Activated naive CD4-positive, alpha-beta T cell treated with anti-CD3 and anti-CD28 coated beads, Interleukin-2, amount 50 U/mL, for 72 hours (primary cell): Measurements from ENCODE around the gene GASK1B. TPM values are rescaled to one million over a fixed set of nuclear protein-coding genes. Genes with fewer than 3 reads are reported as not detected.

Experiments
- ATAC-seq, 2 donors: fragments of 150-1000 bp; cut with Tn5 transposase; 2 replicates each; pipeline ENCODE4 v1.10.0; 2021; ENCODE audit warnings: mild to moderate bottlenecking in 2 of 2, moderate library complexity in 2 of 2
- DNase-seq, 2 donors: peaks; one replicate each; pipeline ENCODE4 v3.0.0; 2021 to 2022; ENCODE audit warnings: low spot score in 2 of 2
- H3K27ac Mint-ChIP-seq, 2 donors: one replicate each; pipeline ENCODE4 v1.8.0; 2022; ENCODE audit warnings: mild to moderate bottlenecking in 2 of 2, mixed read lengths in 2 of 2
- H3K36me3 Mint-ChIP-seq, 2 donors: one replicate each; pipeline ENCODE4 v1.8.0; 2022; ENCODE audit warnings: mixed read lengths in 2 of 2
- H3K9me3 Mint-ChIP-seq, 2 donors: one replicate each; pipeline ENCODE4 v1.8.0; 2022; ENCODE audit warnings: mixed read lengths in 2 of 2
- total RNA-seq, 2 donors: library from RNA; stranded (reverse); gene quantifications; one replicate each; pipeline ENCODE4 v1.2.3, GENCODE V29; 2022

The GASK1B gene
- total RNA-seq, 2 donors from 2014 or later, result not detected

DNA sequence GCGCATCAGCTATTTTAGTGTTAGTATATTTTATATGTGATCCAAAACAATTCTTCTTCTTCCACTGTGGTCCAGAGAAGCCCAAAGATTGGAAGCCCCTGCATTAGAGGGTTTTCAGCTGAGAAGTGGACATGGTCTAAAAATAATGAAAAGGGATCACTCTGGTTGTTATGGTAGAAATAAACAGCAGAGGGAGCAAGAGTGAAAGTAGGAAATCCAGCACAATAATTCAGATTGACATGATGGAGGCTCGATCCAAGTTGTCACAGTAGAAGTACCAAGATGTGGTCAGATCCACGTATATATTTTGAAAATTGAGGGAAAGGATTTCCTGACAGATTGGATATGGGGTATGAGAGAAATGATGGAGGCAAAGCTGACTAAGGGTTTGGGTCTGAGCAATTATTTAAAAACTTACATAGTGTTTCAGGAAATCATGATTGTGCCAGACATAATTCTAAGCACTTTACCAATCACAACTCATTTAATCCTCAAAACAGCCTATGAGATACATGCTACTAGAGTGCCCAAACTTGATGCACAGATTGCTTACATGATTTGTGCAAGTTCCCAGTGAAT, 20.4 kb upstream of the GASK1B start:
- peak in 1 of 2 donors; percentile 35 for ATAC-seq
- no peaks in the 10 kb centered on the region for H3K36me3 Mint-ChIP-seq
- peaks cover 0 to 4% of the 10 kb centered on the region in 2 donors for H3K9me3 Mint-ChIP-seq
- no peak overlapping the region for H3K27ac Mint-ChIP-seq
- DNase-seq, result no peak

DNA sequence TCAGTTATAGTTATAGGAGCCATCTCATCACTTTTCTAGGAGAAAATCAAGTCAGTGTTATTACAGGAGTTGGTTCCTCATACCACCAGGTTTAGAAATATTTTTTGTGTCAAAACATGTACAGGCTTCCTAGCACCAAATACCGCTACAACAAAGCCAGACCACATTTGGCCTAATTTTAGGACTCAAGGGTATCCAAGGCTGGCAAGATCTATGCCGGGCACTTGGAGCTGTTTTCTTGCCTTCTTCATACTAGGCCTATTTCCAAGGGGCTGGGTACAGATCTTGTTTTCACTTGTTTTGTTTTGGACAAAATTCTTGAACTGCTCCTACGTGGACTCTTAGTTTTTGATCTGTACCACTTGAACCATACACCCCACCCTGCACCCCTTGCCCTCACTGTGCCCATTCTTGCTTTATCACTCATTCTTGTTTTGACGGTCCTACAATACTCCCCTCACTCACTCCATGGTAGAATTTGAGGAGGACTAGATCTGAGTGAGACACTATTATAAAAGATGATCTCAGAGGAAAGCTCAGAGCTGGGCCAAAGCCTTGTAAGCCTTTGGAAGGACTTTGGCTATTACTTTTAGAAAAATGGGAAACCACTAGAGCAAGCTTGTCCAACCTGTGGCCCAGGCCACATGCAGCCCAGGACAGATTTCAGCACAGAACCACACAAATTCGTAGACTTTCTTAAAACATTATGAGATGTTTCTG, 19.8 kb upstream of the GASK1B start:
- DNase-seq, result no peak
- Mint-ChIP-seq H3K9me3 (peaks cover 0 to 4% of the 10 kb centered on the region in 2 donors), H3K36me3 (no peaks in the 10 kb centered on the region), H3K27ac (no peak overlapping the region)
- ATAC-seq, result no peak

GRCh38 chr4:158190718-158191117, 17.9 kb upstream of the GASK1B start:
- H3K27ac Mint-ChIP-seq, result no peak overlapping the region
- no peak for DNase-seq
- no peaks in the 10 kb centered on the region for H3K36me3 Mint-ChIP-seq
- ATAC-seq, result no peak
- H3K9me3 Mint-ChIP-seq, result peaks cover 3 to 4% of the 10 kb centered on the region in 2 donors

- no peak for ATAC-seq
- Mint-ChIP-seq H3K27ac (no peak overlapping the region), H3K36me3 (no peaks in the 10 kb centered on the region), H3K9me3 (peaks cover 3 to 4% of the 10 kb centered on the region in 2 donors)
- no peak for DNase-seq
Observed at GRCh38 chr4:158189422-158189821, 16.6 kb upstream of the GASK1B start.

DNA sequence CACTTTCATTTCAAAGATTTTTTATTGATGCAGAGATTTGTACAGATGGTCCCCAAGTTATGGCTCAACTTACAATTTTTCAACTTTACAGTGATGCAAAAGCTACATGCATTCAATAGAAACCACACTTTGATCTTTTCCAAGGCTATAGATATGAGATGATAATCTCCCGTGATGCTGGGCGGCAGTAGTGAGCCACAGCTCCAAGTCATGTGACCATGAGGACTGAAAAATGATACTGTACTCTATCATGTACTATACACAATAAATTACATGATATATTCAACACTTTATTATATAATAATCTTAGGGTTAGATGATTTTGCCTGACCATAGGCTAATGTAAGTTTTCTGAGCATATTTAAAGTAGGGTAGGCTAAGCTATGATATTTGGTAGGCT, 14.0 kb upstream of the GASK1B start:
- DNase-seq (no peak), ATAC-seq (no peak)
- Mint-ChIP-seq H3K9me3 (peaks cover 3 to 4% of the 10 kb centered on the region in 2 donors), H3K36me3 (no peaks in the 10 kb centered on the region), H3K27ac (no peak overlapping the region)

DNA sequence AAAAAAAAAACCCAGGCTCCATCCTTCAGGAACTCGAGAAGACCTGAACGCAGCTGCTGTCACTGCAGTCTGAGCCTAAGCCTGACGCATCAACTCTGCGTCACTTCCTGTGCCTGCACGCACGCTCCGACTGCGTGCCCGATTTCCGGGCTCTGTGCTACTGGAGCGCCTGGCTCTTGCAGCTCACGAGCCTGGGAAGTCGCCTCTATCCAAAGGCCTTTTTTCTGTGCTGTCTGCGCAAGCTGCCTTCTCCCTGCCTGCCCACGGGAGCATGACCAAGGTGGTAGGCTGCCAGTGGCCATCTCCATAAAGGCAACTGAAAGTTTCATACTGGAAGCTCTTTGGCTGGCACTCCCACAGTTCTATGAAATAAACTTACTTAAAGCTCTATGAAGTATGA, 9.9 kb upstream of the GASK1B start:
- ATAC-seq, result no peak

GRCh38 chr4:158181906-158182305, 9.1 kb upstream of the GASK1B start:
- Mint-ChIP-seq H3K9me3 (peaks cover 0 to 3% of the 10 kb centered on the region in 2 donors), H3K36me3 (no peaks in the 10 kb centered on the region), H3K27ac (no peak overlapping the region)
- ATAC-seq (no peak), DNase-seq (no peak)

More for the DNA sequence above, 9.9 kb upstream of the GASK1B start:
- DNase-seq, result no peak
- Mint-ChIP-seq H3K36me3 (no peaks in the 10 kb centered on the region), H3K27ac (no peak overlapping the region), H3K9me3 (peaks cover 0 to 3% of the 10 kb centered on the region in 2 donors)

DNA sequence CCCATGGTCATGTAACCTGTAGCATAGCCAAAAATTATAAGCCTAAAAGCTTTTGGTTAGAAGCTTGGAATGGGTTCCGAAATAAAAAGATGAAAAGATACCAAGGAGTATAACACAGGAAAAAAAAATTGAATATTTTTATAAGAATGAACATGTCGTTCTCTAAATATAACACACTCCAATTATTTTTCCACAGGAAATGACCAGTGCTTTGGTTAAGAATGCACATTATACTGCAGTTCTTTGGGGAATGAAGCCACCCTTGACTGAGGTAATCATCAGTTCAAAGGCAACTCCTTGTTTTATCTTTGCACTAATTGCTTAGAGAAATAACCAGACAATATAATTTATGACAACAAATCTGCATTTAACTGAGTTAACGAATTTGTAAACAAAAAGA, 6.6 kb upstream of the GASK1B start:
- Mint-ChIP-seq H3K36me3 (no peaks in the 10 kb centered on the region), H3K9me3 (no peaks in the 10 kb centered on the region), H3K27ac (no peak overlapping the region)
- DNase-seq (no peak), ATAC-seq (no peak)

DNA sequence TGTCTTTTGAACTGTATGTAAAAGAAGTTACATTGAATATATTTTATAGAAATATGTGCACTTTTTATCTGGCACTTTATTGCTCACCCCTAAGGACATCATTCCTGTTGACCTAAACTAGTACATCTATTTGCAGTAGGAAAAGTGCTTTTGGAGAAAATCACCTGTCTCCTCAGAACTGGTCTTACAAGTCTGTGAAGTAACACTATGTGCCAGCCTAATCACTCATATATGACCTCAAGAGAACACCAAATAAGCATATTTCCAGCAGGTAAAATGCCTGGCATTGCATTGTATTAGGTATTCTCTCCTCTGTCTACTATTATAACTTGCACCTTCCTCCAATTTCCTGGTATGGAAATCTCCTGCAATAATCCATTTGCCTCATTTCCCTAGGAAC, 4.0 kb upstream of the GASK1B start:
- no peak for ATAC-seq
- no peaks in the 10 kb centered on the region for H3K9me3 Mint-ChIP-seq
- no peak overlapping the region for H3K27ac Mint-ChIP-seq
- no peak for DNase-seq
- H3K36me3 Mint-ChIP-seq, result no peaks in the 10 kb centered on the region

DNA sequence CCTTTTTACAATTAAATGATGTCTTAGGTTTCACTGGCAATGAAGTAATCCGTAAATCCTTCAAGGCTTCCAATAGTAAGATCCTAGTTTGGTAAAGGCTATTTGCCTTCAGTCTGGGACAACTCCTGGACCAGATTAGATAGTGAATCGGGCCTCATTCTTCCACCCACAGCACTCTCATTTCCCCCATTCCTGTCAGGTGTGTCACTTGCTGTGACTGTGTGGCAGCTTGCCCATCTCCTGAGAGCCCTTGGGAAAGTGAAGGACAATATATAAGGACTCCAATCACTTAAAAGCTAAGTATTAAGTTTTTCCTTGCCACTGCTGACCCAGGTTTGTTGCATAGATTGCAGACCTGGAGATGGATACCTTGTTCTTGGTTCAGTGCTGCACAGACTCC, 3.3 kb upstream of the GASK1B start:
- H3K36me3 Mint-ChIP-seq, result no peaks in the 10 kb centered on the region
- no peak overlapping the region for H3K27ac Mint-ChIP-seq
- DNase-seq (no peak), ATAC-seq (no peak)
- no peaks in the 10 kb centered on the region for H3K9me3 Mint-ChIP-seq

GRCh38 chr4:158170691-158171561, 1.9 kb downstream of the GASK1B start:
- peak in 1 of 2 donors; percentile 75 for ATAC-seq

DNA sequence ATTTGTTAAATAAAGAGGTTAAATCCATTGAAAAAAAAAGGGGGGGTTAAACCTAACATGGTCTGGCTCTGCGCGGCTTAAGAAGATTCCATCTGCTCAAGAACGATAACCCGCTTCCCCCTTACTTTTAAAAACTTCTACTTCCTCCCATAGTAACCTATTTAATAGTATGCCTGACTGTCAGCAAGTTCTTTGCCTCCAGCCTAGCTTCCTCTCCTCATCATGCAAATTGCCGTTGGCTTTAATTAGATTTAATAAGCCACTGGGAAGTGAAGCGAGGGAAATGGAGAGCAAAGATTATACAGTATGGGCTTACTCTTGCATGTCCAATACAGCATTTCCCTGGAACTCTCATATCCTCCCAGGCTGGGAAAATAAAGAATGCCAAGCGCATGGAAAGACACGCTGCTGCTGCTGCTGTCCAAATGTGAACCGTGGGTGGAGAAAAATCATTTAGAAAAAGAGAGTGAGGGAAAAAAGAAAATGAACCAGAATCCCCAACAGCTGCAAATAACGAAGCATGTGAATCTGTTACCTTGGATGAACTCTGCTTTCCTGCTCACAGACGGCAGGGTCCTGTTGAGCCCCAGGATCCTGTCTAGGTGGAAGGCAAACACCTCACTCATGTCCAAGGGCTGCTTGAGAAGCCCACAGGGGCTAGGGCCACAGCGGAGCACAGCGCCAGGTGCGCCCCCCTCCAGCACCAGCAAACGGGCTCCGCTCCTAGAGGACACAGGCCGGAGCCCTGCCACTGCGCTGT, 2.7 kb downstream of the GASK1B start:
- H3K9me3 Mint-ChIP-seq, result no peaks in the 10 kb centered on the region
- DNase-seq (no peak), ATAC-seq (no peak)
- no peaks in the 10 kb centered on the region for H3K36me3 Mint-ChIP-seq
- no peak overlapping the region for H3K27ac Mint-ChIP-seq

More at GRCh38 chr4:158170691-158171561, 1.9 kb downstream of the GASK1B start:
- Mint-ChIP-seq H3K9me3 (no peaks in the 10 kb centered on the region), H3K36me3 (no peaks in the 10 kb centered on the region), H3K27ac (no peak overlapping the region)
- DNase-seq, result peak in 1 of 2 donors; percentile 52

- DNase-seq, result no peak
- no peaks in the 10 kb centered on the region for H3K9me3 Mint-ChIP-seq
- no peaks in the 10 kb centered on the region for H3K36me3 Mint-ChIP-seq
- ATAC-seq, result no peak
- H3K27ac Mint-ChIP-seq, result no peak overlapping the region
Observed at GRCh38 chr4:158169506-158169905, 3.3 kb downstream of the GASK1B start.

- Mint-ChIP-seq H3K36me3 (no peaks in the 10 kb centered on the region), H3K27ac (no peak overlapping the region), H3K9me3 (no peaks in the 10 kb centered on the region)
- DNase-seq (no peak), ATAC-seq (no peak)
Observed at GRCh38 chr4:158168606-158169005, 4.2 kb downstream of the GASK1B start.

- Mint-ChIP-seq H3K36me3 (no peaks in the 10 kb centered on the region), H3K27ac (no peak overlapping the region), H3K9me3 (no peaks in the 10 kb centered on the region)
- ATAC-seq, result no peak
- no peak for DNase-seq
Observed at GRCh38 chr4:158166701-158167100, 6.1 kb downstream of the GASK1B start.

DNA sequence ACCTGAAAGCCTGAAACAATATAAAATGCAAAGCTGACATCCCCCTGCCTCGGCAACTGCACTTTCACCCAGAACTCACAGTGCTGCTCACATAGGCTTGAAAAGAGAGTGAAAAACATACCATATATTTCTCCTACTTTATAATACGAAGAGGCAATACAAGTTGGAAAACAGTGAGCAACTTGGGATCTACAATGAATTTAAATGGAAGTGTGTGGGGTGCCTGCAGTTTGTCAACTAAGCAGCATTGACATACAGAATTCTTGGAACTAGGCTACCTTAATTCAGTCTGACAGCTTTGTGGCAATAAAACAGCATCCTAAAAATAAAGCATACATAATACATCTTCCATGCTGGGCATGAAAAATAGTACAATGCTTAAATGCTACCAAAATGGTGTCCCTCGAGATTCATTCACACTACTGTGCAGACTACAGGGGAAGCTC, 8.0 kb downstream of the GASK1B start:
- ATAC-seq (no peak), DNase-seq (no peak)
- Mint-ChIP-seq H3K9me3 (no peaks in the 10 kb centered on the region), H3K27ac (no peak overlapping the region), H3K36me3 (no peaks in the 10 kb centered on the region)
